Astrocyte (in vitro differentiated cells and primary cell): ENCODE data around the gene LRRC36.

Experiments used
- CTCF ChIP-seq: IDR thresholded peaks from 2 replicates; pipeline ENCODE4 v1.5.1; 2011; ENCODE audit warnings: low read depth, mild to moderate bottlenecking, inconsistent platforms, low read length, moderate library complexity; ENCODE audit not compliant: insufficient read depth
- EZH2 ChIP-seq: IDR thresholded peaks from 2 replicates; pipeline ENCODE4 v1.6.1; 2012; ENCODE audit warnings: mild to moderate bottlenecking, low read length, inconsistent platforms; ENCODE audit not compliant: insufficient read depth

GRCh38 chr16:67326115-67326471, 522 bp upstream of the LRRC36 start:
- TF ChIP-seq CTCF: no peak
- TF ChIP-seq EZH2: no peak
